Measurements from ENCODE around the gene ESX1. TPM values are rescaled to one million over a fixed set of nuclear protein-coding genes. Genes with fewer than 3 reads are reported as not detected.

The ESX1 gene
- not detected for total RNA-seq
- polyA plus RNA-seq: not detected

- 2 to 3% methylated on average over 56 of the region's 56 CpGs for WGBS, 2 donors
These were observed at the start of gene ESX1 for GRCh38 chrX:104254442-104255115. Gene ESX1, minus strand, starts transcription at chrX:104254933. Its CDS starts 84 bp downstream, at chrX:104254849.

GRCh38 chrX:104295636-104296035 is 40.9 kb upstream of the ESX1 start:
- 82 to 86% methylated on average over 1 of the region's 1 CpG for WGBS, 2 donors
- no peak for DNase-seq
- Histone ChIP-seq H3K4me1 (no peaks in the 10 kb centered on the region), H3K36me3 (no peaks in the 10 kb centered on the region), H3K27ac (no peak overlapping the region), H3K4me3 (no peak overlapping the region), H3K27me3 (no peaks in the 10 kb centered on the region), H3K9me3 (no peaks in the 10 kb centered on the region)
- intact Hi-C loops (cut with DNase I): no loop called here
- TF ChIP-seq EP300 (IDR thresholded peaks at IDR 0.05) (no peak), POLR2AphosphoS5 (IDR thresholded peaks at IDR 0.05) (no peak), POLR2A (IDR thresholded peaks at IDR 0.05) (no peak), CTCF (IDR thresholded peaks at IDR 0.05) (no peak)

More at GRCh38 chrX:104254442-104255115, at the start of gene ESX1:
- intact Hi-C loops (cut with DNase I): no loop called here
- H3K27ac ChIP-seq: no peak within 1 kb of the TSS
- no peaks in the 10 kb centered on the region for H3K9me3 ChIP-seq
- H3K4me3 ChIP-seq: peak within 1 kb of the TSS in 1 of 4 donors; percentile 10
- peaks cover 0 to 11% (median 4%) of the 10 kb centered on the region in 4 donors for H3K4me1 ChIP-seq
- H3K27me3 ChIP-seq: peaks cover 0 to 36% (median 4%) of the 10 kb centered on the region in 3 donors
- DNase-seq: no peak
- no peak for TF ChIP-seq EP300 (IDR thresholded peaks at IDR 0.05)
- TF ChIP-seq POLR2A (IDR thresholded peaks at IDR 0.05): no peak
- TF ChIP-seq POLR2AphosphoS5 (IDR thresholded peaks at IDR 0.05): no peak
- no peak for TF ChIP-seq CTCF (IDR thresholded peaks at IDR 0.05)
- H3K36me3 ChIP-seq: no peaks in the 10 kb centered on the region

- Histone ChIP-seq H3K4me1 (no peaks in the 10 kb centered on the region), H3K27ac (no peak overlapping the region), H3K9me3 (no peaks in the 10 kb centered on the region), H3K27me3 (no peaks in the 10 kb centered on the region), H3K4me3 (no peak overlapping the region), H3K36me3 (no peaks in the 10 kb centered on the region)
- WGBS, 2 donors: 56 to 58% methylated on average over 4 of the region's 4 CpGs
- TF ChIP-seq EP300 (IDR thresholded peaks at IDR 0.05) (no peak), CTCF (IDR thresholded peaks at IDR 0.05) (no peak), POLR2A (IDR thresholded peaks at IDR 0.05) (no peak), POLR2AphosphoS5 (IDR thresholded peaks at IDR 0.05) (no peak)
- no peak for DNase-seq
- intact Hi-C loops (cut with DNase I): no loop called here
These were observed 34.2 kb upstream of the ESX1 start for GRCh38 chrX:104288961-104289360.

- 64 to 70% methylated on average over 5 of the region's 5 CpGs for WGBS, 2 donors
- intact Hi-C loops (cut with DNase I): no loop called here
- H3K4me3 ChIP-seq: no peak overlapping the region
- H3K27ac ChIP-seq: no peak overlapping the region
- H3K27me3 ChIP-seq: no peaks in the 10 kb centered on the region
- no peaks in the 10 kb centered on the region for H3K4me1 ChIP-seq
- no peak for DNase-seq
- H3K9me3 ChIP-seq: no peaks in the 10 kb centered on the region
- TF ChIP-seq EP300 (IDR thresholded peaks at IDR 0.05): no peak
- no peak for TF ChIP-seq POLR2A (IDR thresholded peaks at IDR 0.05)
- no peak for TF ChIP-seq POLR2AphosphoS5 (IDR thresholded peaks at IDR 0.05)
- TF ChIP-seq CTCF (IDR thresholded peaks at IDR 0.05): no peak
- H3K36me3 ChIP-seq: no peaks in the 10 kb centered on the region
These were observed 33.5 kb upstream of the ESX1 start for GRCh38 chrX:104288269-104288668.

- TF ChIP-seq EP300 (IDR thresholded peaks at IDR 0.05) (no peak), POLR2AphosphoS5 (IDR thresholded peaks at IDR 0.05) (no peak), CTCF (IDR thresholded peaks at IDR 0.05) (no peak), POLR2A (IDR thresholded peaks at IDR 0.05) (no peak)
- no peaks in the 10 kb centered on the region for H3K27me3 ChIP-seq
- WGBS, 2 donors: 80 to 91% methylated on average over 4 of the region's 4 CpGs
- intact Hi-C loops (cut with DNase I): no loop called here
- no peaks in the 10 kb centered on the region for H3K36me3 ChIP-seq
- no peak overlapping the region for H3K4me3 ChIP-seq
- H3K27ac ChIP-seq: no peak overlapping the region
- H3K4me1 ChIP-seq: no peaks in the 10 kb centered on the region
- H3K9me3 ChIP-seq: no peaks in the 10 kb centered on the region
- no peak for DNase-seq
These were observed 30.5 kb upstream of the ESX1 start for GRCh38 chrX:104285201-104285600.

Data from sigmoid colon (tissue), 7 donors.